GM12878 (cell line): Measurements from ENCODE around the gene HS3ST3A1. TPM values are rescaled to one million over a fixed set of nuclear protein-coding genes. Genes with fewer than 3 reads are reported as not detected.

ENCODE experiments used
- ATAC-seq: fragments of 200-7000 bp; cut with Tn5 transposase; 3 replicates; pipeline ENCODE4 v1.9.1; 2020; ENCODE audit warnings: mild to moderate bottlenecking, moderate library complexity
- BruUV-seq: library from RNA; stranded (reverse); fragments of 400-500 nt; replicated peaks from 2 replicates; lab custom pipeline; 2021; lab: Mats Ljungman, UMichigan
- CTCF ChIA-PET: fragments of 300-600 bp; sonication (Branson Sonifier 250); formaldehyde crosslinking; extraction: SDS; loops from one replicate; lab custom pipeline; 2021; ENCODE audit warnings: inconsistent platforms; lab: Yijun Ruan, JAX
- POLR2A ChIA-PET: fragments of 350-600 bp; formaldehyde crosslinking; extraction: SDS; loops from one replicate; lab custom pipeline; 2021; ENCODE audit warnings: inconsistent platforms; lab: Charles Lee
- RAD21 ChIA-PET: fragments of 300-600 bp; sonication (Branson Sonifier 250); formaldehyde crosslinking; loops from one replicate; lab custom pipeline; 2023; ENCODE audit warnings: antibody characterized with exemption; ENCODE audit not compliant: unreplicated experiment; lab: Charles Lee
- SMC1A ChIA-PET: fragments of 300-600 bp; sonication (Branson Sonifier 250); formaldehyde crosslinking; loops from one replicate; lab custom pipeline; 2023; ENCODE audit not compliant: unreplicated experiment, uncharacterized antibody; lab: Charles Lee
- DNase-seq: peaks from one replicate; pipeline ENCODE4 v3.0.0-alpha.2; 2011; ENCODE audit warnings: low read depth, low spot score
- FAIRE-seq: peaks from 3 replicates; lab custom pipeline; 2011; peaks lifted over from hg19 to GRCh38; lab: Jason Lieb, UNC
- H2AFZ ChIP-seq: 2 replicates; pipeline ENCODE4 v1.6.0; 2011; ENCODE audit warnings: low read depth, low read length, control low read depth; ENCODE audit not compliant: control insufficient read depth
- H3K27ac ChIP-seq: 2 replicates; pipeline ENCODE4 v1.5.1; 2011; ENCODE audit warnings: control low read depth; ENCODE audit not compliant: control insufficient read depth, insufficient read depth
- H3K27me3 ChIP-seq, 2 experiments: replicated peaks in 1 of 2; 2 replicates each; pipeline versions ENCODE4 v1.6.0 to v1.6.1; 2011; ENCODE audit warnings: low read length in 1 of 2; ENCODE audit not compliant: control insufficient read depth in 2 of 2, insufficient read depth in 2 of 2
- H3K36me3 ChIP-seq, 2 experiments: 2 replicates each; pipeline ENCODE4 v1.5.1; 2011; ENCODE audit warnings: low read length in 1 of 2; ENCODE audit not compliant: control insufficient read depth in 2 of 2, insufficient read depth in 2 of 2
- H3K4me1 ChIP-seq: 2 replicates; pipeline ENCODE4 v1.6.1; 2011; ENCODE audit warnings: mild to moderate bottlenecking, low read length, moderate library complexity, mixed read lengths; ENCODE audit not compliant: control insufficient read depth, insufficient read depth
- H3K4me2 ChIP-seq: 2 replicates; pipeline ENCODE4 v1.6.0; 2011; ENCODE audit warnings: control low read depth; ENCODE audit not compliant: control insufficient read depth, insufficient read depth
- H3K4me3 ChIP-seq: fragments of 200-600 bp; sonication (generic); 2 replicates; pipeline ENCODE4 v1.5.1; 2016
- H3K79me2 ChIP-seq: 2 replicates; pipeline ENCODE4 v1.6.0; 2011; ENCODE audit warnings: low read length; ENCODE audit not compliant: control insufficient read depth, insufficient read depth
- H3K9ac ChIP-seq: 2 replicates; pipeline ENCODE4 v1.8.0; 2011; ENCODE audit warnings: low read length, control low read depth, mixed read lengths; ENCODE audit not compliant: control insufficient read depth, insufficient read depth
- H3K9me3 ChIP-seq: replicated peaks from 3 replicates; pipeline ENCODE4 v1.5.1; 2011; ENCODE audit warnings: mild to moderate bottlenecking, low read length; ENCODE audit not compliant: control insufficient read depth, insufficient read depth
- H4K20me1 ChIP-seq: 2 replicates; pipeline ENCODE4 v1.6.0; 2011; ENCODE audit not compliant: control insufficient read depth, insufficient read depth
- BACH1 ChIP-seq: fragments of 450-650 bp; IDR thresholded peaks from 2 replicates; pipeline ENCODE4 v1.6.1; 2017; ENCODE audit warnings: mild to moderate bottlenecking, borderline replicate concordance
- BHLHE40 ChIP-seq, 2 experiments: fragments of 450-650 bp in 1 of 2; IDR thresholded peaks; 2 replicates each; pipeline ENCODE4 v1.6.1; 2011 to 2017; ENCODE audit warnings: low read depth in 2 of 2, borderline replicate concordance in 1 of 2, improper control_type of control experiment in 1 of 2, low read length in 1 of 2, mild to moderate bottlenecking in 1 of 2
- BMI1 ChIP-seq: fragments of 450-650 bp; IDR thresholded peaks from 2 replicates; pipeline ENCODE4 v1.6.1; 2016; ENCODE audit warnings: mild to moderate bottlenecking, moderate library complexity, borderline replicate concordance
- CBX3 ChIP-seq: fragments of 200-600 bp; sonication (generic); IDR thresholded peaks from 2 replicates; pipeline ENCODE4 v1.6.1; 2016; ENCODE audit warnings: low read depth, borderline replicate concordance
- CHD4 ChIP-seq: fragments of 200-600 bp; sonication (generic); IDR thresholded peaks from 2 replicates; pipeline ENCODE4 v1.6.1; 2016; ENCODE audit warnings: mild to moderate bottlenecking
- DPF2 ChIP-seq: fragments of 450-650 bp; IDR thresholded peaks from 2 replicates; pipeline ENCODE4 v1.6.1; 2017; ENCODE audit warnings: mild to moderate bottlenecking
- E2F4 ChIP-seq: IDR thresholded peaks from 2 replicates; pipeline ENCODE4 v1.6.1; 2012; ENCODE audit warnings: low read depth, low read length, improper control_type of control experiment
- HDAC2 ChIP-seq: fragments of 200-600 bp; sonication (generic); IDR thresholded peaks from 2 replicates; pipeline ENCODE4 v1.6.1; 2017
- IRF4 ChIP-seq: IDR thresholded peaks from 2 replicates; pipeline ENCODE4 v1.6.1; 2011; ENCODE audit warnings: low read depth, low read length
- MXI1 ChIP-seq: fragments of 150-350 bp; IDR thresholded peaks from 2 replicates; pipeline ENCODE4 v1.6.1; 2011; ENCODE audit warnings: low read depth, mild to moderate bottlenecking, inconsistent platforms, low read length, improper control_type of control experiment
- RB1 ChIP-seq: fragments of 450-650 bp; formaldehyde crosslinking; IDR thresholded peaks from 2 replicates; pipeline ENCODE4 v1.6.1; 2017; ENCODE audit warnings: mild to moderate bottlenecking, borderline replicate concordance
- SIX5 ChIP-seq: IDR thresholded peaks from 2 replicates; pipeline ENCODE4 v1.6.1; 2011; ENCODE audit warnings: mild to moderate bottlenecking, low read depth, low read length, moderate library complexity; ENCODE audit not compliant: severe bottlenecking
- SREBF2 ChIP-seq: IDR thresholded peaks from 2 replicates; pipeline ENCODE4 v1.6.1; 2012; ENCODE audit warnings: mild to moderate bottlenecking, low read length
- ZZZ3 ChIP-seq: IDR thresholded peaks from 2 replicates; pipeline ENCODE4 v1.6.1; 2011; ENCODE audit warnings: low read depth; ENCODE audit not compliant: control insufficient read depth, insufficient read length
- in situ Hi-C: fragments of 300-500 bp; cut with MboI; formaldehyde crosslinking; loops from 9 replicates; pipeline ENCODE4 v1.14.3; 2018; ENCODE audit warnings: mixed read lengths
- intact Hi-C: fragments of 100-400 bp; cut with micrococcal nuclease; formaldehyde crosslinking; loops from one replicate; pipeline ENCODE4 v1.14.2; 2022; ENCODE audit not compliant: unreplicated experiment
- polyA plus RNA-seq, 11 experiments: library from polyadenylated mRNA; depleted of rRNA in 4 of 11; unstranded in 6 of 11; stranded (reverse) in 5 of 11; fragments of >200 nt; fragmentation: Nextera tagmentation in 4 of 11; fragmentation: Illumina TruSeq in 1 of 11; extraction: Ambion mirVana in 4 of 11; extraction: Trizol in 1 of 11; gene quantifications; 1 replicate in 1 of 11; 2 replicates in 10 of 11; pipeline versions ENCODE4 v1.2.1 to v1.2.3, GENCODE V29; 2011 to 2016; ENCODE audit warnings: inconsistent platforms in 2 of 11, missing spikeins in 2 of 11, low read depth in 1 of 11
- total RNA-seq, 4 experiments: library from RNA; depleted of rRNA in 3 of 4; stranded (reverse); fragments of >200 nt in 3 of 4; fragmentation: Illumina TruSeq in 1 of 4; extraction: Trizol in 1 of 4; gene quantifications; 2 replicates each; pipeline versions ENCODE4 v1.2.1 to v1.2.3, GENCODE V29; 2013 to 2021
- TF ChIP-seq, protein P1 (sequence below): fragments of 450-650 bp; IDR thresholded peaks from 2 replicates; pipeline ENCODE4 v1.6.1; 2017; ENCODE audit warnings: mild to moderate bottlenecking
- TF ChIP-seq, protein P2 (sequence below): IDR thresholded peaks from 2 replicates; pipeline ENCODE4 v1.6.1; 2011; ENCODE audit warnings: low read depth, mild to moderate bottlenecking, low read length, moderate library complexity, borderline replicate concordance; ENCODE audit errors: extremely low read depth
- TF ChIP-seq, protein P3 (sequence below): fragments of 150-350 bp; IDR thresholded peaks from 2 replicates; pipeline ENCODE4 v1.6.1; 2016; ENCODE audit warnings: low read depth, low read length

HS3ST3A1 gene
- total and polyA plus RNA-seq, 10 of the 15 experiments (the other 5 are each of a cell fraction or from before 2014, with no cell fraction given) = 0.24 to 0.26 TPM; not detected in 8

- H3K79me2 ChIP-seq = no peaks in the 10 kb centered on the region
- FAIRE-seq = no peak
- no peak for DNase-seq
- no peak for TF ChIP-seq BACH1
- TF ChIP-seq SIX5 = no peak
- TF ChIP-seq, protein P1, sequence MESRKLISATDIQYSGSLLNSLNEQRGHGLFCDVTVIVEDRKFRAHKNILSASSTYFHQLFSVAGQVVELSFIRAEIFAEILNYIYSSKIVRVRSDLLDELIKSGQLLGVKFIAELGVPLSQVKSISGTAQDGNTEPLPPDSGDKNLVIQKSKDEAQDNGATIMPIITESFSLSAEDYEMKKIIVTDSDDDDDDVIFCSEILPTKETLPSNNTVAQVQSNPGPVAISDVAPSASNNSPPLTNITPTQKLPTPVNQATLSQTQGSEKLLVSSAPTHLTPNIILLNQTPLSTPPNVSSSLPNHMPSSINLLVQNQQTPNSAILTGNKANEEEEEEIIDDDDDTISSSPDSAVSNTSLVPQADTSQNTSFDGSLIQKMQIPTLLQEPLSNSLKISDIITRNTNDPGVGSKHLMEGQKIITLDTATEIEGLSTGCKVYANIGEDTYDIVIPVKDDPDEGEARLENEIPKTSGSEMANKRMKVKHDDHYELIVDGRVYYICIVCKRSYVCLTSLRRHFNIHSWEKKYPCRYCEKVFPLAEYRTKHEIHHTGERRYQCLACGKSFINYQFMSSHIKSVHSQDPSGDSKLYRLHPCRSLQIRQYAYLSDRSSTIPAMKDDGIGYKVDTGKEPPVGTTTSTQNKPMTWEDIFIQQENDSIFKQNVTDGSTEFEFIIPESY = no peak
- TF ChIP-seq E2F4 = no peak
- TF ChIP-seq SREBF2 = no peak
- TF ChIP-seq ZZZ3 = no peak
- no peak for TF ChIP-seq CBX3
- TF ChIP-seq RB1 = no peak
- no peak for TF ChIP-seq BMI1
- TF ChIP-seq MXI1 = no peak
- no peak for TF ChIP-seq DPF2
- TF ChIP-seq CHD4 = no peak
- TF ChIP-seq, protein P2, sequence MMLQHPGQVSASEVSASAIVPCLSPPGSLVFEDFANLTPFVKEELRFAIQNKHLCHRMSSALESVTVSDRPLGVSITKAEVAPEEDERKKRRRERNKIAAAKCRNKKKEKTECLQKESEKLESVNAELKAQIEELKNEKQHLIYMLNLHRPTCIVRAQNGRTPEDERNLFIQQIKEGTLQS = no peak
- no peak for TF ChIP-seq IRF4
- TF ChIP-seq BHLHE40 (IDR thresholded peaks at IDR 0.05; ENCODE audit: borderline replicate concordance in 1 of 2, low read depth in 2 of 2, low read length in 1 of 2) = no peak
- TF ChIP-seq HDAC2 = no peak
- TF ChIP-seq, protein P3, sequence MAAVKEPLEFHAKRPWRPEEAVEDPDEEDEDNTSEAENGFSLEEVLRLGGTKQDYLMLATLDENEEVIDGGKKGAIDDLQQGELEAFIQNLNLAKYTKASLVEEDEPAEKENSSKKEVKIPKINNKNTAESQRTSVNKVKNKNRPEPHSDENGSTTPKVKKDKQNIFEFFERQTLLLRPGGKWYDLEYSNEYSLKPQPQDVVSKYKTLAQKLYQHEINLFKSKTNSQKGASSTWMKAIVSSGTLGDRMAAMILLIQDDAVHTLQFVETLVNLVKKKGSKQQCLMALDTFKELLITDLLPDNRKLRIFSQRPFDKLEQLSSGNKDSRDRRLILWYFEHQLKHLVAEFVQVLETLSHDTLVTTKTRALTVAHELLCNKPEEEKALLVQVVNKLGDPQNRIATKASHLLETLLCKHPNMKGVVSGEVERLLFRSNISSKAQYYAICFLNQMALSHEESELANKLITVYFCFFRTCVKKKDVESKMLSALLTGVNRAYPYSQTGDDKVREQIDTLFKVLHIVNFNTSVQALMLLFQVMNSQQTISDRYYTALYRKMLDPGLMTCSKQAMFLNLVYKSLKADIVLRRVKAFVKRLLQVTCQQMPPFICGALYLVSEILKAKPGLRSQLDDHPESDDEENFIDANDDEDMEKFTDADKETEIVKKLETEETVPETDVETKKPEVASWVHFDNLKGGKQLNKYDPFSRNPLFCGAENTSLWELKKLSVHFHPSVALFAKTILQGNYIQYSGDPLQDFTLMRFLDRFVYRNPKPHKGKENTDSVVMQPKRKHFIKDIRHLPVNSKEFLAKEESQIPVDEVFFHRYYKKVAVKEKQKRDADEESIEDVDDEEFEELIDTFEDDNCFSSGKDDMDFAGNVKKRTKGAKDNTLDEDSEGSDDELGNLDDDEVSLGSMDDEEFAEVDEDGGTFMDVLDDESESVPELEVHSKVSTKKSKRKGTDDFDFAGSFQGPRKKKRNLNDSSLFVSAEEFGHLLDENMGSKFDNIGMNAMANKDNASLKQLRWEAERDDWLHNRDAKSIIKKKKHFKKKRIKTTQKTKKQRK = no peak
- H3K27me3 ChIP-seq = no peaks in the 10 kb centered on the region
- intact Hi-C loops = no loop called here
- no peaks in the 10 kb centered on the region for H4K20me1 ChIP-seq
- no peak overlapping the region for H3K9ac ChIP-seq
- H3K36me3 ChIP-seq = no peaks in the 10 kb centered on the region
- no TSS peak for BruUV-seq
- ATAC-seq = no peak
- no peak overlapping the region for H3K4me3 ChIP-seq
- ChIA-PET RAD21 (no interaction called here), POLR2A (no interaction called here), CTCF (no interaction called here), SMC1A (no interaction called here)
- no peak overlapping the region for H3K27ac ChIP-seq
- H3K4me2 ChIP-seq = no peak overlapping the region
- H3K4me1 ChIP-seq = no peaks in the 10 kb centered on the region
- H2AFZ ChIP-seq = no peak overlapping the region
- in situ Hi-C loops = no loop called here
- no peaks in the 10 kb centered on the region; the same call in 2 of the 3 replicates for H3K9me3 ChIP-seq
These were observed 120.9 kb downstream of the HS3ST3A1 start for GRCh38 chr17:13480877-13481276.
